Stimulated activated CD4-positive, alpha-beta T cell treated with anti-CD3 and anti-CD28 coated beads, TNF-alpha, amount 100 ng/mL, for 1 hour (primary cell): ENCODE data around the gene NFE2L3.

Experiments
- DNase-seq, 3 donors: peaks; one replicate each; pipeline ENCODE4 v3.0.0-alpha.2; 2020; ENCODE audit warnings: low read depth in 3 of 3, low spot score in 1 of 3

Gene NFE2L3

DNA sequence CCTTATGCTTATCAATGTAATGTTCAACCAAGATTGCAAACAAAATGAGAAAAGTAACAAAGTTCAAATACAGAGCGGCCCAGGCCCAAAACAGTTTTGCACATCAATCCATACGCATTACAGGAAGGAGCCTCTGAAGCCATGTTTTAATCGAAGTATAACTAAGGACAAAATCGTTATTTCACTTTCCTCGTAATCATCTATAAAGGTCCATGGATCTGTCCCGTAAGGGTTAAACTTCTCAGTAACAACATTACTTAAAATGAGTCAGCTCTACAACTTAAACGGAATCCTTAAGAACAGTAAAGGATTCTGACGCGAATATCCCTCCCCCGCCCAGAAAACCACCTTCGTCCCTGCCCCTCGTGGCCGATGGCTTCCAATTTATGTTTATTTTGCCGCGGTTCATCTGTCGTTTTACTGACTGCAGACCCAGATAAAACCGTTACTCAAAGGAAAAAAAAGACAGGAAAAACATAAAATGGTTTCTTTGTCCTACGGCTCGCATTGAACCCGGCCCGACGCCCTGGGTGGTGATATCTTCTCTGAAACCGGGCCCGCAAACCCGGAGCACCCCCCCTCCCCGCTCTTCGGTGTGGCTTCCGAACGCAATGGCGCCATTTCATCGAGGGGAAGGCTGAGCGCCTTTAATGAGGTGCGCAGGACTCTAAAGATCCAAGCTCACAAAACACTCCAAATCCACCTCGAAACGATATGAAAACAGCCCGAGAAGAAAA, 47.5 kb downstream of the NFE2L3 start:
- DNase-seq: peak; percentile 29 to 53 (median 29)

DNA sequence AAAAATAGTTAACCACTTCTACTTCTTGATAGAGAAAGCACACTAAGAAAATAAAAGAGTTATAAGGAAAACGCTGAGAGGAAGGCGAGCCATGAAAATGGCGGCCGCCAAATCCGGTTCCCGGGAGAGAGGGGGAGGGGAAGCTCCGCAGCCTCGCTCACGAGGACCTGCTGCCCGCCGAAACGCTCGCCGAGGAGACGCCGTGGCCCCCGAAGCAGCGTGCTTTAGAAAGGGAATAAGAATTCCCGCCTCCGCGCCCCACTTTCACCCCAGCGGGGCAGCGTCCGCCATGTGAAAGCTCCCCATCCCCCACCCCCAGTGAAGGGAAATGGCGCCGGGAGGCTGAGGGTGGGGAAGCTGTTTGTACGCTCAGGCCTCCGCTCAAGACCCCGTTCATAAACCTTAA, 48.0 kb downstream of the NFE2L3 start:
- DNase-seq: peak; percentile 42 to 70 (median 48)

DNA sequence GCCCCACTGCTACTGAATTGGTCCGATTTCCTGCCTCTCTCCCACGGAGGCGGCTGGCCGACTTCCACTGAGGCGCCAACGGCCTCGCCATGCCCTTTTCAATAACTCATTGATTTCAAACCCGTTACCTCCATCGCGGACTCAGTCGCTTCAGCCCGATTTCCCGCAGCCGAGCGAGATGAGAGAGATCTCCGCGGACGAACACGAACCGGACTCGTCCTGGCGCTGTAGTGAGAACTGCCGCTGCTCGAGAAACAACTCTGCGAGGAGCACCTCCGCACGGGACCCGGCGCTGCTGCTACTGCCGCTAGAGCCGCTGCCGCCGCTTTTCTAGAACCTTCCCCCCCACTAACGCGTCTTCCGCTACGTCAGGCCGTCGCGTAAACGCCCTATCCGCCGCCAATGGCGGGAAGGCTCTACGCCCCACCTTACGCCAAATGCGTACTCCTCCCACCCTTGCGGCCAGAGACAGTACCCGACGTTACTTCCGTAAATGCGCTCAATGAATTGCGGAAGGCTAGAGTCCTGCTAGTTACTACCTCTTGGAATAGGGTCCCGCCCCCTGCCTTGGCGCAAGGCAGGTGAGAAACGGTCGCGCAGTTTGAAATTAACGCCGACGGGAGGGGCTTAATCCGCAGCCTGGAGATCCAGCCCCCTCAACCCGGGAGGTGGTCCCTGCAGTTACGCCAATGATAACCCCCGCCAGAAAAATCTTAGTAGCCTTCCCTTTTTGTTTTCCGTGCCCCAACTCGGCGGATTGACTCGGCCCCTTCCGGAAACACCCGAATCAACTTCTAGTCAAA, 48.6 kb downstream of the NFE2L3 start, which contains the start of gene HNRNPA2B1:
Gene HNRNPA2B1 (minus strand): TSS at position 303 of the 803 bp plus-strand sequence. CDS start 169 bp downstream, at position 134.
- DNase-seq: peak; percentile 94 to 99 (median 98)

DNA sequence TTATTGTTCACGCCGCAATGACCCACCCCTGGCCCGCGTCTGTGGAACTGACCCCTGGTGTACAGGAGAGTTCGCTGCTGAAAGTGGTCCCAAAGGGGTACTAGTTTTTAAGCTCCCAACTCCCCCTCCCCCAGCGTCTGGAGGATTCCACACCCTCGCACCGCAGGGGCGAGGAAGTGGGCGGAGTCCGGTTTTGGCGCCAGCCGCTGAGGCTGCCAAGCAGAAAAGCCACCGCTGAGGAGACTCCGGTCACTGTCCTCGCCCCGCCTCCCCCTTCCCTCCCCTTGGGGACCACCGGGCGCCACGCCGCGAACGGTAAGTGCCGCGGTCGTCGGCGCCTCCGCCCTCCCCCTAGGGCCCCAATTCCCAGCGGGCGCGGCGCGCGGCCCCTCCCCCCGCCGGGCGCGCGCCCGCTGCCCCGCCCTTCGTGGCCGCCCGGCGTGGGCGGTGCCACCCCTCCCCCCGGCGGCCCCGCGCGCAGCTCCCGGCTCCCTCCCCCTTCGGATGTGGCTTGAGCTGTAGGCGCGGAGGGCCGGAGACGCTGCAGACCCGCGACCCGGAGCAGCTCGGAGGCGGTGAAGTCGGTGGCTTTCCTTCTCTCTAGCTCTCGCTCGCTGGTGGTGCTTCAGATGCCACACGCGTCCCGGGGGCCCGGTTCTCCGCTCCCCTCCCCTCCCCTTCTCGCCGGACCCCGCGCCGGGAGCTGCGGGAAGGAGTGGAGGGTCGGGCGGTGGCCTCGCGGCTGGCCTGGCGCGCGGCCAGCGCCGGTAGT, 49.4 kb downstream of the NFE2L3 start, which contains the start of gene CBX3:
Gene CBX3 (plus strand): TSS at position 499 of the 772 bp plus-strand sequence. CDS start 1,254 bp downstream, outside the sequence.
- DNase-seq: peak; percentile 64 to 71 (median 69)

DNA sequence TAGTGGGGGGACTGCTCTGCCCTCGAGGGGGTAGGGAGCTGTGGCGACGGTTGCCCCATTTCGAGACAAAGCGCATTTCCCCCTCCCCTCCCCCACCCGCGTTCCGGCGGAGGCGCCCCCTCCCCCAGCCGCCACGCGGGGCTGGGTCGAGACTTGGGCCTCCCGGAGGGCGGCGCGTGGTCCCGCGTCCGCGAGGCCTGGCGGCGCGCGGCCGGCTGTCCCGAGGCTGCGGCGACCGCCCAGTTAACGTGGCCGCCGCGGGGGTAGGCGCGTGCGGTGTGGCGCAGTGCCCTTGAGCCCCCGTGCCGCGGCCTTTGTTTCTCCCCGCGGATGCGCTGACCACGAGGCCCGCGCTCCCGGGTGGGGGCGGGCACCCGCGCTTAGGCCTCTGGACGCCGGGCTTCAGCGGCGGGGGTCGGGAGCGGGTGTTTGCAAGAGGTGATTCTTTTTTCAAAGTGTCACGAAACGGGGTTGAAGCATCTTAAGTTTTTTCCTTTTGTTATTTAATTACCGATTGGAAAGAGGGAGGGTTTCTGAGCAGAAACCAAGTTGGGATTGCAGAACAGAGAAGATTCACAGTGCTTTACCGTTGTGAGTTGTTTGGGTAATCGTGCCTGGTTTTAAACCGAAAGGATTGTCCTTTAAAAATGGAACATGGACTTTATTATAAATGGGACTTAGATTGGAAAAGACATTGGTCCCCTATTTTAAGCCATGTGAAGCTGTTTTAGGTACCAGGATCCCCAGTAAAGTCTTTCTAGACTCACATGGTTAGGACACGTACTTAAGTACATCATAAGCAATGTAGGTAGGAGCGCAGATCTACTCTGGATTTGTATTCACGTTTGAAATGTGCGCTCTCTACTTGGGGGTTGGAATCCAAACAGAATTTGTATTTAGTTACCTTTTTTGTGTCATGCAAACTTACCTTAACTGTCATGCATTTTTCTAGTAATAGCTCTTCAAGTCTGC, 50.3 kb downstream of the NFE2L3 start:
- DNase-seq: peak in 2 of 3 donors; percentile 30 to 53

DNA sequence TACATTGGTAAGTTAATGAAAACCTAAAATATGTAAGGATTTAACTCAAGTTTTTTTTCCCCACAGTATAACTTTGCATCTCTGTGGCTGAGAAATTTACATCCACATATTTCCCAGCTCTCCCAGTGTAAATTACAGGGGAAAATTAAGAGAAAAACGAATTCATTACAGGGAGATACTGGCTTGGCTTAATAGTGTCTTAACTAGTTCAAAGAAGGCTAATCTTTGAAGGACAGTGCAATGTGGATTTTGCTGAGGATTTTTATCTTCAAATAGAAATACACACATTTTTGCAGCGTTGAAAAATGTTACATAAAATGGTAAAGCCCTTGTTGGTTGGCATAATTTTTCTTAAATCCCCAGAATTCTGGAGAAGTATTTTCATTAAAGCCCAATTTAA, 51.0 kb downstream of the NFE2L3 start:
- no peak for DNase-seq

DNA sequence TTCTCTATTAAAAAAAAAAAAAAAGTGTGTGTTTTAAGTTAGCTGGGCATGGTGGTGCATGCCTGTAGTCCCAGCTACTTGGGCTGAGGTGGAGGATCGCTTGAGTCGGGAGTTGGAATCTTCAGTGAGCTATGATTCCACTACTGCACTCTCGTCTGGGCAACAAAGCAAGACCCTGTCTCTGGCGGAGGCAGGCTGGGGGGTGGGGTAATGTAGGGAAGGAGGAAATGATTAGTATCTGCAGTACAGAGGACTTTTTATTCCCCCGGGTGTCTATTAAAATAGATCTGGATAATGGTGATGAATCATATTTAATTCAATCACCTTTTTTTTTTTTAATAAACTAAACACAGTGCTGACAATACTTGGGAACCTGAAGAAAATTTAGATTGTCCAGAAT, 56.0 kb downstream of the NFE2L3 start:
- DNase-seq: no peak

DNA sequence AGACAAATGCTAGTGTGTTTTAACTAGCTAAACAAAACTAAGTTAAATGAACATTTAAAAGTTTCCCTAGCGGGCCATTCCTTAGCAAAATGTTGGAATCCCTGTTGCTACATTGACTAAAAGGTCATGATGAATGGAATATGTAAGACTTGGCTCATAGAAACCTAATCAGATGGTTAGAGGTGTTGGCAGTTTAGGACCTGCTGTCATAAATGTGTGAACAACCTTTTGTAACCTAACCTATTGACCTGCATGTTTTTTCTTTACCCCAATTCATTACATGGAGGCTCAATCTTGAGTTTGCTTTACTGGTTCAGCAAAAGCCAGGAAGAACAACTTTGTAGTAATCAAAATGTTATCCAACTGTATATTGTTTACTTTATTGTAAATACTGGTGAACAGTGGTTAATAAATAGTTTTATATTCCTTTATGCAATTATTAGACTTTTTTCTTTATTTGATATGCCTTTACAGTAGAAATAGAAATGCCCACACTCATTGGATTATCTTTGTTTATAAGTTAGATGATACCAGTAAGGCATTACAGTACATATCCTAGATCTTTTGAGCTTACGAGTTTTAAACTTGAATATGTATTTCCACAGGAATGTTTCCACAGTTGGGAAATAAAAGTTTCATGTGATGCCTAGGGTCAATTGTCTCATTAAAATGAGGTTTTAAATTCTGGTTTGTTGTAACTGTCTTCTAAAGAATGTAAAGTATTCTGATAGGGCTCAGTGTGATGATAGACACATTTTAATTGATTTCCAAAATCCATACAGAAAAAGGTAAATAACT, 61.1 kb downstream of the NFE2L3 start:
- no peak for DNase-seq

DNA sequence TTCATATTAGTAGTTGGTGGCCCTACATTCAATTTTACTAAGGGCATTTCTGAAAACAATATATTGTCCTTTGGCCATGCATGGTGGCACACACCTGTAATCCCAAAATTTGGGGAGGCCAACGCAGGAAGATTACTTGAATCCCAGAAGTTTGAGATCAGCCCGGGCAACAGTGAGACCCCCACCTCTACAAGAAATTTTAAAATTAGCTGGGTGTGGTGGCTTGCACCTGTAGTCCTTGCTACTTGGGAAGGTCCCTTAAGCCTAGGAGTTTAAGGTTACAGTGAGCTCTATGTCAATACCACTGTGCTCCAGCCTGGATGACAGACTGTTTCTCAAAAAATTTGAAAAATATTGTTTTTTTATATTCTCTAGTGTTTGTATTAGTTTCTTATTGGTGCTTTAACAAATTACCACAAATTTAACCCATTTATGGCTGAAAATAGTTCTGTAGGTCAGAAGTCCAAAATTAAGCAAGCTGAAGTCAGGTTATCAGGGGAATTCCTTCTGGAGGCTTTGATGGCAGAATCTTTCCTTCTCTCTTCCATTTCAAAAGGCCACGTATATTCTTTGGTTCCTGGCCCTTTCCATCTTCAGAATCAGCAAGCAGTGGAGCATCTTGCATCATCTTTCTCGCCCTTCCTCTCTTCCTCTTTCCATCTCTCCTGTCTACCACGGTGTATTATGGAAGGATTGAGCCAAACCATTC, 62.0 kb downstream of the NFE2L3 start:
- DNase-seq: no peak

DNA sequence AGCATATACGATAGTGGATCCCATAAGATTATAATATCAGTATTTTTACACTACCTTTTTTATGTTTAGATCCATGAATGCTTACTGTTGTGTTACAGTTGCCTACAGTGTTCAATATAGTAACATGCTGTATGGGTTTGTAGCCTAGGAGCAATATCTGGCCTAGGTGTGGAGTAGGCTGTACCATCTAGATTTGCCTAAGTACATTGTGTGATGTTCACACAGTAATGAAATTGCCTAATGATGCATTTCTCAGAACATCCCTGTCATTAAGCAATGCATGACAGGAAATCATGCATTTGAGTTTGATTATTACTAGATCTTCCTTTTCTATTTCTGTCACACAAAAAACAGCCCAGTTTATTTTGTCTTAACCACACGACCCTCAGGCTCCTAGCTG, 64.1 kb downstream of the NFE2L3 start:
- DNase-seq: no peak

DNA sequence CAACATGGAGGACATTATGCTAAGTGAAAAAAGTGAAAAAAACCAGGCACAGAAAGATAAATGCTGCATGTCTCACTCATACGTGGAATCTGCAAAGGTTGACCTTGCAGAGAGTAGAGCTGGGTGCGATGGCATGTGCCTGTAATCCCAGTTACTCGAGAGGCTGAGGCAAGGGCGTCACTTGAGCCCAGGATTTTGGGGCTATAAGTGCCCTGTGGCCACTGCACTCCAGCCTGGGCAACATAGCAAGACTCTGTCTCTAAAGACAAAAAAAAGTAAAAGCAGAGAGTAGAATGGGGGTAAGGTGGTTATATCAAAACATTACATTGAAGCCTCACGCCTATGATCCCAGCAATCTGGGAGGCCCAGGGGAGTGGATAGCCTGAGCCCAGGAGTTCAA, 72.4 kb downstream of the NFE2L3 start:
- DNase-seq: no peak

DNA sequence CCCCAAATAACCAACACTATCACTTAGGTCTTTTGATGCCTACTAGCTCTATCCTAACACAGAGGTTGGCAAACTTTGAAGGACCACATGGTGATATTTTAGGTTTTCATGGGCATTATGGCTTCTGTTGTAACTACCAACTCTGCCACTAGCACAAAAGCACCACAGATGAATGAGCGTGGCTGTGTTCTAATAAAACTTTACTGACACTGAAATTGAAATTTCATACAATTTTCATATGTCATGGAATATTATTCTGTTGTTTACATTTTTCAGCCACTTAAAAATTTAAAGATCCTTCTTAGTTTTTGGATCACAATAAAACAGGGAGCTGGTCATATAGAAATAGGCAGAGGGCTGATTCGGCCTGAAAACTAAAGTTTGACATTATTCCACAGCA, 76.0 kb downstream of the NFE2L3 start:
- DNase-seq: no peak

DNA sequence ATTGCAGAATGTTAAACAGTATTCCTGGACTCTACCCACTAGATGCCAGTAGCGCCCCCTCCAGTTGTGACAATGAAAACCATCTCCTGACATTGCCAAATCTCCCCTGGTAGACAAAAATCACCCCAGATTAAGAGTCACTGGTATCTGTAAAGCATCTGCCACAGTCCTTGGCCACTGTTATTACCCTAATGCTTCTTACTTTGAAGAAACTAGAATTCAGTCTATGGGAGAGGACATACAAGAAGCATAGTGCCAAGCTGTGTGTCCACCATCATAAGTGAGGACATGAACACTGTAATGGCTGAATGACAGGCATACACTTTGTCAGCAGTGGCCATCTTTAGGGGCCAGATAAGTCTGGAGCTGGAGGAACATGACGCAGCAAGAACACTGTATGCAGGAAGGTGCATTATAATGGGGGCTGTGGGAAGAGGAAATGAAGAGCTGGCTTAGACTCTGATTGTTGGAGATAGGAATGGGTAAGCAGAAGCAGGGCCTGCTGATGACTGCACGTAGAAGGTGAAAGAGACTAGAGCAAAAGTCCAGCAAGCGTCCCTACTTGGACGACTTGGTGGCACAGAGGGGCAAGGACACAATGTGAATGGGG, 82.0 kb downstream of the NFE2L3 start:
- no peak for DNase-seq
